ENCODE data around the gene VWF. TPM values are rescaled to one million over a fixed set of nuclear protein-coding genes. Genes with fewer than 3 reads are reported as not detected.
A peak's percentile ranks its signal among the peaks of the same experiment; 100 is the strongest.

The VWF gene
- total and polyA plus RNA-seq, 2 donors (not counting 1 experiment from before 2014, with no cell fraction given), result not detected

- H3K79me2 ChIP-seq (ENCODE audit: control insufficient read depth, insufficient read depth, low read length), result no peaks in the 10 kb centered on the region
- Mint-ChIP-seq H3K27ac (no peak overlapping the region), H3K4me3 (no peak overlapping the region)
Observed at GRCh38 chr12:6146509-6146908, 22.0 kb upstream of the VWF start.

DNA sequence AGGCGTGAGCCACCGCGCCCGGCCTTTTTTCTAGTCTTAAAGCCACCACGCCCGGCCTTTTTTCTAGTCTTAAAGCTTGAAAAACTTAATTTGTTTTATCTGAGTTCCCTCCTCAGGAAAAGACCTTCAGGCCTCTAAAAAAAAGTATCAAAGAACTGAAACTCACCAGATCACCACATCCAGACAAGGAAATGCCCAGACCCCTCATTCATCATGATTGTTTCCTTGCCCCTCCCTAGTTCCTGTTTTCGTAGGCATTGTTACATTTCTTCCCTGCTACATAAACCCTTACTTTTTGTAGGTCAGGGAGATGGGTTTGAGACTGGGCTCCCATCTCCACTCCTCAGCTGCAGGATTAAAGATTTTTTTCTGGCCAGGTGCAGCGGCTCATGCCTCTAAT, 21.1 kb upstream of the VWF start:
- peaks cover 23 to 30% of the 10 kb centered on the region in 2 donors for H3K4me1 ChIP-seq (ENCODE audit: control insufficient read depth in 2 of 2, insufficient read depth in 2 of 2, low read length in 2 of 2)
- TF ChIP-seq, protein P1, sequence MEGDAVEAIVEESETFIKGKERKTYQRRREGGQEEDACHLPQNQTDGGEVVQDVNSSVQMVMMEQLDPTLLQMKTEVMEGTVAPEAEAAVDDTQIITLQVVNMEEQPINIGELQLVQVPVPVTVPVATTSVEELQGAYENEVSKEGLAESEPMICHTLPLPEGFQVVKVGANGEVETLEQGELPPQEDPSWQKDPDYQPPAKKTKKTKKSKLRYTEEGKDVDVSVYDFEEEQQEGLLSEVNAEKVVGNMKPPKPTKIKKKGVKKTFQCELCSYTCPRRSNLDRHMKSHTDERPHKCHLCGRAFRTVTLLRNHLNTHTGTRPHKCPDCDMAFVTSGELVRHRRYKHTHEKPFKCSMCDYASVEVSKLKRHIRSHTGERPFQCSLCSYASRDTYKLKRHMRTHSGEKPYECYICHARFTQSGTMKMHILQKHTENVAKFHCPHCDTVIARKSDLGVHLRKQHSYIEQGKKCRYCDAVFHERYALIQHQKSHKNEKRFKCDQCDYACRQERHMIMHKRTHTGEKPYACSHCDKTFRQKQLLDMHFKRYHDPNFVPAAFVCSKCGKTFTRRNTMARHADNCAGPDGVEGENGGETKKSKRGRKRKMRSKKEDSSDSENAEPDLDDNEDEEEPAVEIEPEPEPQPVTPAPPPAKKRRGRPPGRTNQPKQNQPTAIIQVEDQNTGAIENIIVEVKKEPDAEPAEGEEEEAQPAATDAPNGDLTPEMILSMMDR (IDR thresholded peaks at IDR 0.05), result no peak
- no peak for TF ChIP-seq EZH2 (IDR thresholded peaks at IDR 0.05; ENCODE audit: borderline replicate concordance, insufficient read depth, low read depth, low read length, poor library complexity, severe bottlenecking)
- no peak overlapping the region for H3K4me3 Mint-ChIP-seq

More at GRCh38 chr12:6146509-6146908, 22.0 kb upstream of the VWF start:
- no peak overlapping the region for H2AFZ ChIP-seq (ENCODE audit: insufficient read depth, low read depth, low read length, poor library complexity, severe bottlenecking)
- ChIA-PET CTCF (no interaction called here), POLR2A (no interaction called here)
- H3K27me3 ChIP-seq (replicated peaks in 1 of 4; ENCODE audit: control extremely low read depth in 1 of 4, control insufficient read depth in 3 of 4, insufficient read depth in 4 of 4, low read length in 3 of 4), result no peaks in the 10 kb centered on the region
- peaks cover 14% of the 10 kb centered on the region for H3K4me1 Mint-ChIP-seq
- no peaks in the 10 kb centered on the region for H3K9me3 Mint-ChIP-seq (ENCODE audit: insufficient read depth)
- DNase-seq (no peak), ATAC-seq (ENCODE audit: low read depth) (no peak)
- H3K4me1 ChIP-seq (ENCODE audit: control insufficient read depth in 2 of 2, insufficient read depth in 2 of 2, low read length in 2 of 2), result peaks cover 13 to 20% of the 10 kb centered on the region in 2 donors
- no peak overlapping the region for H3K4me2 ChIP-seq (replicated peaks; ENCODE audit: low read depth, low read length, poor library complexity, severe bottlenecking)
- H3K36me3 ChIP-seq (replicated peaks in 1 of 2; ENCODE audit: control extremely low read depth in 1 of 2, control insufficient read depth in 1 of 2, extremely low read depth in 1 of 2, insufficient read depth in 2 of 2, low read length in 1 of 2), result no peaks in the 10 kb centered on the region
- H3K9me3 ChIP-seq (ENCODE audit: control extremely low read depth in 1 of 3, control insufficient read depth in 2 of 3, insufficient read depth in 1 of 3, low read length in 2 of 3), result peaks cover 0 to 4% (median 0%) of the 10 kb centered on the region in 3 donors
- peaks cover 8% of the 10 kb centered on the region for H3K27me3 Mint-ChIP-seq
- no peak overlapping the region for H3K4me3 ChIP-seq (ENCODE audit: control extremely low read depth in 1 of 5, extremely low read depth in 1 of 5, insufficient read depth in 1 of 5, low read depth in 2 of 5, low read length in 4 of 5)
- H4K20me1 ChIP-seq (ENCODE audit: control insufficient read depth, insufficient read depth, low read length, poor library complexity, severe bottlenecking), result no peaks in the 10 kb centered on the region
- H3K9ac ChIP-seq (ENCODE audit: low read length), result no peak overlapping the region
- no peak overlapping the region for H3K27ac ChIP-seq (ENCODE audit: low read length in 2 of 2)
- intact Hi-C loops (cut with micrococcal nuclease), result no loop called here
- 91% methylated on average over 4 of the region's 7 CpGs for WGBS (ENCODE audit: insufficient coverage)
- TF ChIP-seq EZH2 (IDR thresholded peaks at IDR 0.05; ENCODE audit: borderline replicate concordance, insufficient read depth, low read depth, low read length, poor library complexity, severe bottlenecking), result no peak
- TF ChIP-seq, protein P1 (IDR thresholded peaks at IDR 0.05), result no peak

More for the DNA sequence above, 21.1 kb upstream of the VWF start:
- intact Hi-C loops (cut with micrococcal nuclease), result no loop called here
- H3K9ac ChIP-seq (ENCODE audit: low read length), result no peak overlapping the region
- H3K4me3 ChIP-seq (ENCODE audit: control extremely low read depth in 1 of 5, extremely low read depth in 1 of 5, insufficient read depth in 1 of 5, low read depth in 2 of 5, low read length in 4 of 5), result no peak overlapping the region
- no peaks in the 10 kb centered on the region for H3K79me2 ChIP-seq (ENCODE audit: control insufficient read depth, insufficient read depth, low read length)
- Mint-ChIP-seq H3K27ac (no peak overlapping the region), H3K27me3 (peaks cover 8% of the 10 kb centered on the region), H3K4me1 (peaks cover 23% of the 10 kb centered on the region), H3K9me3 (ENCODE audit: insufficient read depth) (peaks cover 3% of the 10 kb centered on the region)
- no peak overlapping the region for H3K27ac ChIP-seq (ENCODE audit: low read length in 2 of 2)
- no peaks in the 10 kb centered on the region for H4K20me1 ChIP-seq (ENCODE audit: control insufficient read depth, insufficient read depth, low read length, poor library complexity, severe bottlenecking)
- H3K4me2 ChIP-seq (replicated peaks; ENCODE audit: low read depth, low read length, poor library complexity, severe bottlenecking), result peak overlapping the region; percentile 19
- ChIA-PET POLR2A (no interaction called here), CTCF (no interaction called here)
- H3K9me3 ChIP-seq (ENCODE audit: control extremely low read depth in 1 of 3, control insufficient read depth in 2 of 3, insufficient read depth in 1 of 3, low read length in 2 of 3), result peaks cover 0 to 9% (median 0%) of the 10 kb centered on the region in 3 donors
- no peak overlapping the region for H2AFZ ChIP-seq (ENCODE audit: insufficient read depth, low read depth, low read length, poor library complexity, severe bottlenecking)
- no peaks in the 10 kb centered on the region for H3K27me3 ChIP-seq (replicated peaks in 1 of 4; ENCODE audit: control extremely low read depth in 1 of 4, control insufficient read depth in 3 of 4, insufficient read depth in 4 of 4, low read length in 3 of 4)
- DNase-seq, result peak; percentile 33
- ATAC-seq (ENCODE audit: low read depth), result no peak
- WGBS (ENCODE audit: insufficient coverage), result 32% methylated on average over 4 of the region's 8 CpGs
- H3K36me3 ChIP-seq (replicated peaks in 1 of 2; ENCODE audit: control extremely low read depth in 1 of 2, control insufficient read depth in 1 of 2, extremely low read depth in 1 of 2, insufficient read depth in 2 of 2, low read length in 1 of 2), result no peaks in the 10 kb centered on the region
